ENCODE results near the gene CAB39.
"Not testable (repeated sequence)": the region's sequence is repeated elsewhere in the genome, so short reads cannot be mapped to it uniquely, and the experiment has no call there.

DNA sequence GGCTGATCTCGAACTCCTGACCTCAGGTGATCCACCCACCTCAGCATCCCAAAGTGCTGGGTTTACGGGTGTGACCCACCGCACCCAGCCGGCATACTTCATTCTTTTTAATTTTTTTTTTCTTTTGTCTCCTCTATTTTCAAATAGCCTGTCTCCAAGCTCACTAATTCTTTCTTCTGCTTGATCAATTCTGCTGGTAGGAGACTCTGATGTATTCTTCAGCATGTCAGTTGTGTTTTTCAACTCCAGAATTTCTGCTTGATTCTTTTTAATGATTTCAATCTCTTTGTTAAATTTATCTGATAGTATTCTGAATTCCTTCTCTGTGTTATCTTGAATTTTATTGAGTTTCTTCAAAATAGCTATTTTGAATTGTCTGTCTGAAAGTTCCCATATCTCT, 10.2 kb upstream of the CAB39 start:
- TF ChIP-seq, protein P1, sequence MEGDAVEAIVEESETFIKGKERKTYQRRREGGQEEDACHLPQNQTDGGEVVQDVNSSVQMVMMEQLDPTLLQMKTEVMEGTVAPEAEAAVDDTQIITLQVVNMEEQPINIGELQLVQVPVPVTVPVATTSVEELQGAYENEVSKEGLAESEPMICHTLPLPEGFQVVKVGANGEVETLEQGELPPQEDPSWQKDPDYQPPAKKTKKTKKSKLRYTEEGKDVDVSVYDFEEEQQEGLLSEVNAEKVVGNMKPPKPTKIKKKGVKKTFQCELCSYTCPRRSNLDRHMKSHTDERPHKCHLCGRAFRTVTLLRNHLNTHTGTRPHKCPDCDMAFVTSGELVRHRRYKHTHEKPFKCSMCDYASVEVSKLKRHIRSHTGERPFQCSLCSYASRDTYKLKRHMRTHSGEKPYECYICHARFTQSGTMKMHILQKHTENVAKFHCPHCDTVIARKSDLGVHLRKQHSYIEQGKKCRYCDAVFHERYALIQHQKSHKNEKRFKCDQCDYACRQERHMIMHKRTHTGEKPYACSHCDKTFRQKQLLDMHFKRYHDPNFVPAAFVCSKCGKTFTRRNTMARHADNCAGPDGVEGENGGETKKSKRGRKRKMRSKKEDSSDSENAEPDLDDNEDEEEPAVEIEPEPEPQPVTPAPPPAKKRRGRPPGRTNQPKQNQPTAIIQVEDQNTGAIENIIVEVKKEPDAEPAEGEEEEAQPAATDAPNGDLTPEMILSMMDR (conservative IDR thresholded peaks at IDR 0.05; ENCODE audit: low read depth, low read length): not testable (repeated sequence)
- TF ChIP-seq EZH2phosphoT487 (IDR thresholded peaks at IDR 0.05; ENCODE audit: borderline replicate concordance, low read length): not testable (repeated sequence)

All from PC-3 (cell line).